Ramos (cell line): ENCODE results near the gene PRR16.

Experiments
- in situ Hi-C: fragments of 300-500 bp; cut with MboI; formaldehyde crosslinking; loops from one replicate; pipeline ENCODE4 v1.14.3; 2022; ENCODE audit warnings: low sequenced_read_pairs; ENCODE audit not compliant: unreplicated experiment

Gene PRR16

GRCh38 chr5:120512068-120512467 is 48.0 kb downstream of the PRR16 start:
- in situ Hi-C loops = no loop called here

- in situ Hi-C loops = no loop called here
These were observed 48.9 kb downstream of the PRR16 start for GRCh38 chr5:120512791-120513650.

- in situ Hi-C loops = no loop called here
These were observed 52.7 kb downstream of the PRR16 start for GRCh38 chr5:120516805-120517204.

- in situ Hi-C loops = no loop called here
These were observed 53.6 kb downstream of the PRR16 start for GRCh38 chr5:120517607-120518252.

GRCh38 chr5:120518581-120518980 is 54.5 kb downstream of the PRR16 start:
- in situ Hi-C loops = no loop called here

GRCh38 chr5:120527251-120527650 is 63.2 kb downstream of the PRR16 start:
- in situ Hi-C loops = no loop called here

- in situ Hi-C loops = no loop called here
These were observed 64.5 kb downstream of the PRR16 start for GRCh38 chr5:120528609-120529008.

GRCh38 chr5:120529386-120529785 is 65.3 kb downstream of the PRR16 start:
- in situ Hi-C loops = no loop called here

- in situ Hi-C loops = no loop called here
These were observed 67.1 kb downstream of the PRR16 start for GRCh38 chr5:120531215-120531614.

- in situ Hi-C loops = no loop called here
These were observed 68.7 kb downstream of the PRR16 start for GRCh38 chr5:120532835-120533234.

- in situ Hi-C loops = no loop called here
These were observed 69.5 kb downstream of the PRR16 start for GRCh38 chr5:120533581-120533980.

- in situ Hi-C loops = no loop called here
These were observed 71.8 kb downstream of the PRR16 start for GRCh38 chr5:120535900-120536299.

- in situ Hi-C loops = no loop called here
These were observed 74.0 kb downstream of the PRR16 start for GRCh38 chr5:120538149-120538548.

GRCh38 chr5:120538644-120539043 is 74.5 kb downstream of the PRR16 start:
- in situ Hi-C loops = no loop called here

GRCh38 chr5:120539471-120539870 is 75.4 kb downstream of the PRR16 start:
- in situ Hi-C loops = no loop called here

- in situ Hi-C loops = no loop called here
These were observed 76.0 kb downstream of the PRR16 start for GRCh38 chr5:120540097-120540496.

GRCh38 chr5:120544043-120544442 is 79.9 kb downstream of the PRR16 start:
- in situ Hi-C loops = no loop called here

GRCh38 chr5:120545007-120545406 is 80.9 kb downstream of the PRR16 start:
- in situ Hi-C loops = no loop called here

- in situ Hi-C loops = no loop called here
These were observed 81.9 kb downstream of the PRR16 start for GRCh38 chr5:120545951-120546350.

- in situ Hi-C loops = no loop called here
These were observed 82.8 kb downstream of the PRR16 start for GRCh38 chr5:120546922-120547321.

GRCh38 chr5:120550358-120550757 is 86.3 kb downstream of the PRR16 start:
- in situ Hi-C loops = no loop called here

GRCh38 chr5:120552638-120553037 is 88.5 kb downstream of the PRR16 start:
- in situ Hi-C loops = no loop called here
